ENCODE data around the gene AUNIP. TPM values are rescaled to one million over a fixed set of nuclear protein-coding genes. Genes with fewer than 3 reads are reported as not detected.
A peak's percentile ranks its signal among the peaks of the same experiment; 100 is the strongest.

Gene AUNIP, protein sequence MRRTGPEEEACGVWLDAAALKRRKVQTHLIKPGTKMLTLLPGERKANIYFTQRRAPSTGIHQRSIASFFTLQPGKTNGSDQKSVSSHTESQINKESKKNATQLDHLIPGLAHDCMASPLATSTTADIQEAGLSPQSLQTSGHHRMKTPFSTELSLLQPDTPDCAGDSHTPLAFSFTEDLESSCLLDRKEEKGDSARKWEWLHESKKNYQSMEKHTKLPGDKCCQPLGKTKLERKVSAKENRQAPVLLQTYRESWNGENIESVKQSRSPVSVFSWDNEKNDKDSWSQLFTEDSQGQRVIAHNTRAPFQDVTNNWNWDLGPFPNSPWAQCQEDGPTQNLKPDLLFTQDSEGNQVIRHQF
- 1 to 10 TPM; 2.8 to 4.5 (median 3.6) TPM for polyA plus RNA-seq (ENCODE audit: insufficient read length in 4 of 4)

DNA sequence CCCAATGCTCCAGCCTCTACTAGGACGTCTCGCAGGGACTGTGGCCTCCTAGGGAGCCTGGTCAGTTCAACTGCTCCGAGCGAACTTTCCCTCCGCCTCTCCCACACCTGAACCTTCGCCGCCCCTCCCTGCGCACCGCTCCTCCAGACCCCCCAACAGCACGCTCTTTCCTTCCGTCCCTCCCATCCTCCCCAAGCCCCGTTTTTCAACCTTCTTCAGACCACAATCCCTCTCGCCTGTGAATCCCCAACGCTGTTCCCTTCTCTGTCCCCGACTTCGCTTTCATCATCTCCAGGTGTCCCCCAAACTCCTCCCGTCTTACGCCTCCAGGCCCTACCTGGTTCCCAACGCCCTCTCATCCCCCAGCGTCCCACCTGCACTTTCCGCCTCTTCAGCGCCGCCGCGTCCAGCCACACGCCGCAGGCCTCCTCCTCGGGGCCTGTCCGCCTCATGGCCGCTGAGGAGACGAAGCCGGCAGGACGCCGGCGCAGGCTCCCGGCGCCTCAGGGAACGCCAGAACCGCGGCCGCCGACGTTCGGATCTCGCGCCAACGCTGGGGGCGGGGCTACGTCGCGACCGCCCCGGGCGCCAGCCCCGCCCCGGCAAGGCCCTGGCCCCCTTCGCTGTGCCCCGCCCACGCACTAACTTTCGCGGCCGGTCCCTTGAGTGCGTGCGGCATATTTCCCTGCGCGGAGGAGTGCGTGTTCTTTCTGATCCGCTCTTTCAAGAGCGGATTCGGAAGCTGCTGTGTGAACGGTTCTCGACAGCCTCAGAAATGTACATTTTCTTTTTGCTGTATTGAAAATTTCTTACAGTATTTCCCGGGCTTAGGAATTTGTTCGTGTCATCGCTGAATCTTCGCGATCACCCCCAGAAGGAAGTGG lies at the start of gene AUNIP:
TSS of gene AUNIP (minus strand) at position 552 of the 884 bp plus-strand sequence. CDS start at position 452, 100 bp downstream.
- peak; percentile 53 to 75 (median 69) for DNase-seq (ENCODE audit: low read depth in 4 of 4, low spot score in 3 of 4)

DNA sequence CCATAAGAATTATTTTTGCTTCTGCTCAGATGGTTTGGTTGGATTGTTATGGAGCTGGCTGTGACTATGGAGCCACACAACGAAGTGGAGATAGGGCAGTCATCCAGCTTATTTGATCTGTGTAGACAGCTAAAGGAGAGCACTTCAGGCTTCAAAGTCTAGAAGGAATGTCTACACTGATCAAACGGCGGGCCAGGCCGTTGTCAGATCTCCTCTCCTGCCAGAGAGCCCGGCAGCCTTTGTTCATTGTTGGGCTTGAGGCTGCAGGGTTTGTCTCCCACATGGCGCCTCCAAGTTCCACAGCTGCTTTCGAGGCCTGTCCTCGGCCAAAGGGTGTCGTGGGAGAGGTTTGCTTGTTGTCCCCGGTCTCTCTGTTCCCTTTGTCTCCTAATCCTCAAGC lies 49.8 kb upstream of the AUNIP start:
- no peak for DNase-seq (ENCODE audit: low read depth in 4 of 4, low spot score in 3 of 4)

DNA sequence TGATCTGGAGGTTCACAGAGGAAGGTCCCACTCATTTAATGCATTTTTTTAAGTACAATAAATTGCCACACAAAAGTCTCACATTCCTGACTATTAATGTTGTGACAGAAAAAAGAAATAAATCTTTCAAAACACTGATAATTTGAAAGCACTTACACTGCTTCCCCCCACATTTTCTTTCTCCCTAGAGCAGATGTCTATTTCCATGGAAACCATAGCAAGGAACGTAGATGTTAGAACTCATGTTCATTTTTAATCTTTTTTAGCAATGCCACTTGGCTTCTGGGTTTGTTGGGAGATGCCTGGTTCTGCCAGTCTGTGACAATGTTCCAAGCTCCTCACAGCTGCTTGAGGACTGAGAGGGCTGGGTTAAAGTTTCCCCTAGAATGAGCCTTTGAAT lies 48.9 kb upstream of the AUNIP start:
- DNase-seq (ENCODE audit: low read depth in 4 of 4, low spot score in 3 of 4): no peak

DNA sequence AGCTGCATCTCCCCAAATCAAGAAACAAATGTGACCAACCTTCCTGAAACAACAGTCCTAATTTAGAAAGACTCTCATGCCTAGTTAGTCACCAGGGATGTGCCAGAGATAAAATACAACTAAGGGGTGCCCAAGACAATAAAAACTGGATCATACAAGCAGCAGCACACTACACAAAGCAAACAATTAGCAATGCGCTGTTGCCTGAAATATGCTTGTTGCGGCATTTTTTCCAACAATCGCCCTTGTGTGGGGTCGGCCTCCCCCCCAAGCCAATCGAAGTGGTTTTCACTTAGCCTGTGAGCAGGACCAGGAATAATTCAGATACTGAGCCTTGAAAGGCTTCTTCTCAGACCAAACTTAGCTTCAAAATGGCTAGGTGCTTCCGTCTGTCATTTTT lies 48.3 kb upstream of the AUNIP start:
- no peak for DNase-seq (ENCODE audit: low read depth in 4 of 4, low spot score in 3 of 4)

DNA sequence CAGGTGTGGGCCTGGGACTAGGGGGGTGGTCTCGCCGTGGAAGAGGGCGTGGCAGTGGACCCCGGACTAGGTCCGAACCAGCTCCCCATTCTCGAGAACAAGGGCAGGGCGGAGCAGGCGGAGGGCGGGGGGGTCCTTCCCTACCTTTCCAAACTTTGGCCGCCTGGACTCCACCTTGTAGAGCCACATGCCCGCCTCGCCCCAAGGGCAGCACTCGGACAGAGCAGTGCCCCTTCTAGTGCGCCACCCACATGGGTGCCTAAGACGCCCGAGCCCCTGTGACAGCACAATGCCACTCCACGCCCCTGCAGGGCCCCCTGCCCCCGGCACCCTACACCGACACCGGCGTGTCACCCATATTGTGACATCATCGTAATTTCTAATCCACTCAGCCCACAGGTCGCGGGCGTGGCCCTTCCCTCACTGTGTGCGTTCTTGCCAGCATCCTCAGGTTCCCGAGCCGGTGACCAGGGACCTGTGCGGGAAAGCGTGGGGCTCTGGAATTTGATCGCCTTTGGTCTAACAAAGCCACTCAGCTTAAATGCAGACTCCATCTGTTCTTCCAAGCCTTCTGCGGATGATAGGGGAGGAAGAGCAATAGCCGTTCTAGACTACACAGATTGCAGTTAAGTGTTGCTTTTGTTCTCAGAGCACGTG lies 47.5 kb upstream of the AUNIP start:
- no peak for DNase-seq (ENCODE audit: low read depth in 4 of 4, low spot score in 3 of 4)

DNA sequence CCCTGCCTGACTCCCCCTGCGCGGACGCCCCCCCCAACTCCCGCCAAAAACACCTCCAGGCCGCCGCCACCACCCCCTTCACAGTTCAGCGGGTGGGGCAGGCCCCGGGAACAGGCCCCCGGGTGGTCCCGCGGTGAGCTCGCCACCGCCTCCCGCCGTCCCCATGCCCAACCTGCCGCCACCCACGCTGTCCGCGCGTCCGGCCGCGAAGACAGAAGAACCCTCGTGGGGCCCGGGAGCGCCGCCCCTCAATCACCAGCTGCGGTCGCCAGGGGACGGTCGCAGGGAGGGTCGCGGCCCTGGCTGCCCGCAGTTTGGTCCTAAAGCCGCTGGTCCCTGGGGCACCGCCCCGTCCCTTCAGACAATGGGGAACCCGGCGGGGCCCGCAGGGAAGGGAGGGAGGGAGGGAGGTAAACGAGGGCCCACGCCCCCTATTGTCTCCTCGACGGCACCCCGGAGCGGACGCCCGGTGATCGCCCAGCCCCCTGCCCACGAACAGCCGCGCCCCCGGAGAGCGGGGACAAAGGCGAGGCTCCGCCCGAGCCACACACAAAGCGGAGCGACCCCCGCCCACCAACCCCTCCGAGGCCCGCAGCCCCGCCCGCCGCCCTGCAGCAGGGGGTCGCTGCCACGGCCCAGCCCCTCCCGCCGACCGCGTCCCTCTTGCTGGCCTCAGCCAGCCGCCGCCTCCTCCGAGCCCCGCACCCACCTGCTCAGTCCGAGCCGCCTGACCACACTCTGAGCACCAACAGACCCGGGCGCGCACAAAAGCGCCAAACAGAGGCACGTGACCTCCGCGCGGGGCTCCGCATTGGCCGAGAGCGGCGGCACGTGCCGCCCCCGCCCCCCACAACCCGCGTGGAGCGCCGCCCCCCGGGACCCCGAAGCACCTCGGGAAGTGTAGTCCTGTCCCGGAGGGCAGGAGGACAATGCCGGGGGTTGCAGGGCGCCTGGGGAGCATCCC lies 46.7 kb upstream of the AUNIP start, which contains the start of gene STMN1:
TSS of gene STMN1 (minus strand) at position 740 of the 964 bp plus-strand sequence. CDS start 1,743 bp downstream, outside the sequence.
- DNase-seq (ENCODE audit: low read depth in 4 of 4, low spot score in 3 of 4): peak; percentile 84 to 92 (median 89)

DNA sequence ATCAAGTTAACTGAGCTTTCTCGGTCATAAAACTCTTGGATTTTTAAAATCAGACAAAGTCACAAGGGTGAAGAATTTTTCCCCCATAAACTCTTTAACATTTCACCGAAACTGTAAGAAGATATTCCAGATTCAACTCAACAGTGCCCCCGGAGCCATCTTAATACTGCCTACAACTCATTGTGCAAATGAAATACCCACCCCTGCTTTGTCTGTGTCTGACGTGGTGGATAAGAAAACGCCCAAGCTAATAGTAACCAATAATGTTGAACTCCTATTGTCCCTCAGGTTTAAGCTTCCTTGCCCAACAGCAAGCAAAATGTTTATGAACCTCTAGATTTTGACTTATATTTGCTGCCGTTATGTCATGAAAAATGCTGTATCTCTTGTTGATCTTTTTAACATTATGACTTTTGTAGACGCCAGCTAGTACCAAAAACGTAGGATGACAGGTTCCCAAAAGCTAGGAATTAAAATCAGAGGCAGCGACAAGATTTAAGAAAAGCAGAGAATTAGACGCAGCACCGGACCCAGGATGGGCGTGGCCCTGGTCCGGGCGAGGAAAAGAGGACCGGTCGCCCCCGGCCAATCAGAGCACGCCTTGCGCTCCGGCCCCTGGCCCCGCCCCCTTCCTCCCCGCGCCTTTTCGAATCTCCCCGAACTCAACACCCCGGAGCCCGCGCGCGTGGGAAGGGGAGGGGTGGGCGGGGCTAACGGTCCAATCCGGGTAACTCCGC lies 45.9 kb upstream of the AUNIP start:
- DNase-seq (ENCODE audit: low read depth in 4 of 4, low spot score in 3 of 4): peak; percentile 78 to 87 (median 86)

DNA sequence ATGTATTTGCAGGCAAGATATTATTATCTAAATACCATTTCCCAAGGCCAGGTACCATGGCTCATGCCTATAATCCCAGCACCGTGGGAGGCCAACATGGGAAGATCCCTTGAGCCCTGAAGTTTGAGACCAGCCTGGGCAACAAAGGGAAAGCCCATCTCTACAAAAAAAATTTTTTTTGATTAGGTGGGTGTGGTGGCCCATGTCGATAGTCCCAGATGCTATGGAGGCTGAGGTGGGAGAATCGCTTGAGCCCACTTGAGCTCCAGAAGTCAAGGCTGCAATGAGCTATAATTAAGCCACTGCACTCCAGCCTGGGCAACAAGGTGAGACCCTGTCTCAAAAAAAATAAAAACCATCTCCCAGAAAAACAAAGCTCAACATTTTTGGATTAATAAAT lies 44.7 kb upstream of the AUNIP start:
- no peak for DNase-seq (ENCODE audit: low read depth in 4 of 4, low spot score in 3 of 4)

DNA sequence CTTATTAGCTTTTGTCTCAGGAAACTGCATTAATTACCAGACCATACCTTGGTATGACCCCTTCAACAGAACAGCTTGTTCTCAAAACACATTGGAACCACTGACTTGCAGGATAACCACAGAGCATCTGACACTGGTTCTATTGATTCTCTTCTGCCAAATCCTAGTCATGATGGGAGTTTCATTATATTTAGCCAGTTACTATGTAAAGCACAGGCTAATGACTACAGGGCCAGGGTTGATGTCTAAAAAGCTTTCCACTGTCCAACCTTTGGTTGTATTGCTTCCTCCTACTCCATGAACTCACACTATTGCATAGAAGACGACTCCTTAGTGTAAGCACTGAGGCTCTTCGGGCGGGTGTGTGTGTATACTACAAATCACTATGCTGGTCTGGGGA lies 43.2 kb upstream of the AUNIP start:
- DNase-seq (ENCODE audit: low read depth in 4 of 4, low spot score in 3 of 4): no peak

DNA sequence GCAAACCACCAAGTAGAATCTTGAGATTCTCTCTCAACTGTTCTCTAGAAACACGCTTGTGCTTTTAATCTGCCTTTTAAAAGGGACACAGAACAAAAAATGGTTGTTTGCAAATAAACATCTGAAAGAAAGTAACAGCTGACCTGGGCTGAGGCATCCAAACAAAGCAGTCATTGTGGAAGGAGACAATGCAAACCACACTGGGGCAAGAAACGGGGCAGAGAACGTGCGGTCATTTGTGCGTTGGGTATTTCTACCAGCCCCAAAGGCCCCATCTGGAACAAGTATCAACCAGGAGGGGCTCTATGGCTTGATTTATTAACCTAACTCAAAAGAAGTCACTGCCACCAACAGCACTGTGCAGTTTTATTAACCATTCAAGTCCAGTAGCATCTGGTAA lies 41.0 kb upstream of the AUNIP start:
- no peak for DNase-seq (ENCODE audit: low read depth in 4 of 4, low spot score in 3 of 4)

DNA sequence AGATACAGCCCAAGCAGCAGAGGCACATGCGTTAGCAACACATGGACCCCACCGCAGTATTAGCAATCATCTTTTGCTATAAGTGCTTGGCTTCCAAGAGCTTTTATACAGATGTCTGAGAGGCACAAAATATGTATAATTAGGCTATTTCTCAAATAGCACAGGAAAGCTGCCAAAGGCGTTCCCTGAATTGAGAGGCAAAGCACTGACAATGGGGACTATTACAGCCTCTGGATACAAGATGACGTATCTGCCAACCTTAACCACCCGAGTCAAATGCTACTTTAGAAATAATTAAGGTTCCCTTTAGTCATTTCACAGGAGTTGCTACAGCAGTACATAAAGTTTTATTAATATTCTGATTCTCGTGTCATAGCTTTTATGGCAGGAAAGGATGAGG lies 40.5 kb upstream of the AUNIP start:
- no peak for DNase-seq (ENCODE audit: low read depth in 4 of 4, low spot score in 3 of 4)

DNA sequence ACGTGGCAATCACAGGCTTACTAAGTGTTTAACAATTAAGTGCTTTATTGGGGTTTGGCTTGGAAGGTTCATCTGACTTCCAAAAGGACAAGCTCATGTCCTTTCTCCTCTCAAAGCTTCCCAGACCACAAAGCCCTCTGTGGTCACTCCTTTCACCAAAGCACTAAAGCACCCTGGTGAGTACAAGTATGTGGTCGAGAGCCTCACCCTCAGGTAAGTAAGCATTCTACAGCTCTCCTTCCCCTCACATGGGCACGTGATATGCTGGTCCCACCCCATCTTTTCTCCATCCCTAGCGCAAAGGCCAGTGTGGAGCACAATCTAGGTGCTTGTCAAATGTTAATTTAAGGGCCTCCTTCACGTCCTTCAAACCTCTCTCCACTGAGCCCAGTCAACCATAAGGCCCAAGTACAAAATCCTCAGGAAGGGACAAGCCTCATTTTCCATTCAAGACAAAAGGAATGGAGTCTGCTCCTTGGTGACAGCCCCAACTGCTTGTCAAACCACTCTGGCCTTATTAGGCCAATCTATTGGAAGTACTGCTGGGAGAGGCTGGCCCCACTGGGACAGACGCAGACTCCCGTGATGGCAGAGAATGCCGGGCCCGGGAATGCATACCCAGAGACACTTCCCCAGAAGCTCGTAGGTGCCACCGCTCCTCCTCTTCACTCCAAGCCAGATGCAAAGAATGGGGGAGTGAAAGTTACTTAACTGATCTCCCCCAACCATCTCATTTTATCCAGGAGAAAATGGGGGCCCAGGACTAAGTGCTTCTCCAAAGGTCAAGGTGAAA lies 39.2 kb upstream of the AUNIP start:
- DNase-seq (ENCODE audit: low read depth in 4 of 4, low spot score in 3 of 4): no peak

DNA sequence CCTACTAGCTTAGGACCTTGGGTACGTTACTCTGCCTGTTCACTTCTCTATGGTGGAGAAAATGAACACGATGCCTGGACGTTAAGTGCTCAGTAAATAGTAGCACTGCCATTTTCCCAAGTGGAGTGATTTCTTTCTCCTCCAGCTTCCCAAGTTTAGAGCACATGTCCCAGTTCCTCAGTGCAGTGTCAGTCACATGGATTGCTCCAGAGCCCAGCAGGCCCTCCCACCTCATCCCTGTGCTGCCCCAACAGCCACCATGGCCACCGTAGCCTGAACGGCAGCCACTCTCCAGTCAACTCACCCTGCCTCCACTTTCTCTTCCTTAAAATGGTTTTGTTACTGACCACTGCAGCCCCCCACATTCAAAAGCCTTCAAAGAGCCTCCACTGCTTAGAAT lies 38.5 kb upstream of the AUNIP start:
- no peak for DNase-seq (ENCODE audit: low read depth in 4 of 4, low spot score in 3 of 4)

DNA sequence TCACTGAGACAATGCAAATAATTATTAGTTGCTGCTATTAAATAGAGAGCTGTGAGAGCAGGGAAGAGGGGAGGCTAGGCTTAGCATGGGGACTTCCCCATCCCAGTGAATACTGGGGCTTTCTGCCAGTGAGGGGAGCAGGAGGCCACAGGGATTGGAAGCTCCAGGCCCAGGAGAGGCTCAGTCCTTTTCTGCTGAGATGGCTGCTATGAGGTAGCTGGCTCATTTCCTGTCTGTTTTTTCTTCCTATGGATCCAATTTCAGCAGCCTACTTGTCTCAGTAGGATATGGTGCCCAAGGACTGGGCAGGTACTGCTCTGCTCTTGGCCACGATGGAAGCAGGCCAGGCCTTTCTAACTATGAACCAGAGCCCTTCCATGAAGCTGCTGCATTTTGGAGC lies 37.0 kb upstream of the AUNIP start:
- no peak for DNase-seq (ENCODE audit: low read depth in 4 of 4, low spot score in 3 of 4)

DNA sequence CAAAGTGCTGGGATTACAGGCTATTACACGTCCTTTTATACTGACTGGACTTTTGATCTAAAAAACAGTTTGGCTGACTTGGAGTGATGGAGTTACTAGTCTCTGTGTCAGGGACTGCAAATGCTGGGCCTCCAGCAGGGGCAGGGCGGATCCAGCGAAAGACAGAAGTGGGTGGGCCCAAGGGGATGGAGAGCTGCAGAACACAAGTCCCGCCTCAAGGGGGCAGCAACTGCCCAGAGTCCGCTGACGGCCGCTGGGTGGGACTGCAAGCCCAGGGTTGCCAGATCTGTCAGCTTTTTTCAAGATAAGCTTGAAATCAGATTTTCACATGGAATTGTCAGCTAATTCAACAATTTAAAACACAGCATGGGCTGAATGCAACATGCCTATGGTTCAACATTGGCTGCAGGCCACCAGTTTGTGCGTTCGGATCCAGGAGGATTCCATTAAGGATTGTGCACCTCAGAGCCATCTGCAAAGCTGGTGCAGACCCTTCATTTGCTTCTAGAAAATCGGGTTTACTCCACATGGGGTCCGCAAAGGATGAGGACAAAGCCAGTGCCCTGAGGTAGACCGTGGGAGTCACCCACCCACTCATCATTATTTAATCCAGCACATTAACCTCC lies 36.2 kb upstream of the AUNIP start:
- DNase-seq (ENCODE audit: low read depth in 4 of 4, low spot score in 3 of 4): peak in 3 of 4 donors; percentile 81 to 84 (median 84)

DNA sequence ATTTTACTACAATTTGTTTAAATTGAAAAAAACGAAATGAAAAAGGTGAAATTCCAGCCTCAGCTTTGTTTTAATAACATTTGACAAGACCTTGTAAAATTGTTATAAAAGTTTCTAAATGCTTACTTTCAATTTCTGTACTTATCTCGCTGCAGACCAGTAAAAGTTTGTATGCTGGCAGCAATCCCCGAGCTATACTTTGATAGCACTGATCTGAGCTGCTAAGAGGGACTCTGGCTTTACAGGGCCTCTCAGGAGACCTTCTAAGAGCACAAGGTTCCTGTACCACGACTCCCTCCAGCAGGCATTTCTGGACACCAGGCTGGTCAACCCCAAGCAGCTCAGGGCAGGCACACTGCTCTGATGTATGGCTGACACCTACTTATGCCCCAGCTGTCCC lies 33.9 kb upstream of the AUNIP start:
- no peak for DNase-seq (ENCODE audit: low read depth in 4 of 4, low spot score in 3 of 4)

DNA sequence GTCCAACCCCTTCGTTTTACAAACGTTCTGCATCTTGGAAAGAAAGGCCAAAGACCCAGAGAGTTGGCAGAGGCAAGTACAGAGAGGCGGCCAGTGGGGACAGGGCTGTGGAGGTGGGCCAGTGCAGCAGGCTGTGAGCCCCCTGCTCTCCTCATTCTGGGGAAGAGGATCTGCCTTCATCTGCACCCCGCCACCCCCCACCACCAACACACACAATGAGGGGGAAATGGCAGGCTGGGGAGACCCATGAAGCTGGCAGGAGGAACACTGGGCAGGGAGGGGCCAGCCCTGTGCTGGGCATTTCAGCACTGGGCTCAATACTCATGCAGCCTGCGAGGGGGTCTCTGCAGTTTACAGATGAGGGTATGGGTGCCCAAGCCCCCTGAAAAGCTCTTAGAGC lies 32.3 kb upstream of the AUNIP start:
- no peak for DNase-seq (ENCODE audit: low read depth in 4 of 4, low spot score in 3 of 4)

Data from left renal pelvis (tissue), 4 donors.